Neuronal stem cell (in vitro differentiated cells): ENCODE measurements around the gene UNC93A.
"Not testable (repeated sequence)": the region's sequence is repeated elsewhere in the genome, so short reads cannot be mapped to it uniquely, and the experiment has no call there.

Source experiments
- DNase-seq: peaks from one replicate; pipeline ENCODE4 v3.0.0-alpha.2; 2013; ENCODE audit warnings: low spot score
- H2AFZ ChIP-seq: one replicate; pipeline ENCODE4 v1.6.1; 2013; ENCODE audit warnings: mild to moderate bottlenecking, low read length, inconsistent platforms
- H2AK5ac ChIP-seq: 2 replicates; pipeline ENCODE4 v1.6.1; 2013; ENCODE audit warnings: low read depth, mild to moderate bottlenecking, inconsistent platforms, low read length, moderate library complexity, mixed read lengths
- H2BK120ac ChIP-seq: 2 replicates; pipeline ENCODE4 v1.6.1; 2013; ENCODE audit warnings: low read depth, mild to moderate bottlenecking, inconsistent platforms, low read length, moderate library complexity, mixed read lengths
- H2BK12ac ChIP-seq: one replicate; pipeline ENCODE4 v1.6.1; 2013; ENCODE audit warnings: low read length, inconsistent platforms
- H2BK15ac ChIP-seq: 2 replicates; pipeline ENCODE4 v1.6.1; 2013; ENCODE audit warnings: mild to moderate bottlenecking, low read length, inconsistent platforms, mixed read lengths
- H2BK5ac ChIP-seq: one replicate; pipeline ENCODE4 v1.6.1; 2013; ENCODE audit warnings: inconsistent platforms, mild to moderate bottlenecking, low read length, moderate library complexity
- H3K14ac ChIP-seq: one replicate; pipeline ENCODE4 v1.6.1; 2013; ENCODE audit warnings: low read length, inconsistent platforms
- H3K18ac ChIP-seq: 2 replicates; pipeline ENCODE4 v1.6.1; 2013; ENCODE audit warnings: low read length, inconsistent platforms
- H3K23ac ChIP-seq: 2 replicates; pipeline ENCODE4 v1.6.1; 2013; ENCODE audit warnings: low read depth, mild to moderate bottlenecking, mixed read lengths, low read length, inconsistent platforms; ENCODE audit not compliant: poor library complexity
- H3K27ac ChIP-seq: replicated peaks from 3 replicates; pipeline ENCODE4 v1.5.1; 2013; ENCODE audit warnings: low read length, inconsistent platforms
- H3K27me3 ChIP-seq, 3 experiments: 2 replicates each; pipeline ENCODE4 v1.6.1; 2013; ENCODE audit warnings: low read length in 3 of 3, mild to moderate bottlenecking in 2 of 3, inconsistent platforms in 1 of 3, low read depth in 1 of 3, mixed read lengths in 1 of 3, moderate library complexity in 1 of 3; ENCODE audit not compliant: control insufficient read depth in 3 of 3, insufficient read depth in 3 of 3
- H3K36me3 ChIP-seq, 2 donors: replicated peaks in 1 of 2; 2 replicates each; pipeline ENCODE4 v1.6.1; 2013; ENCODE audit warnings: low read length in 2 of 2; ENCODE audit not compliant: control insufficient read depth in 2 of 2, insufficient read depth in 2 of 2
- H3K4ac ChIP-seq: 2 replicates; pipeline ENCODE4 v1.6.1; 2013; ENCODE audit warnings: inconsistent platforms, mild to moderate bottlenecking, low read length, moderate library complexity
- H3K4me1 ChIP-seq, 2 donors: 1 replicate in 1 of 2; 2 replicates in 1 of 2; pipeline ENCODE4 v1.6.1; 2013; ENCODE audit warnings: low read length in 2 of 2, low read depth in 1 of 2; ENCODE audit not compliant: control insufficient read depth in 2 of 2, insufficient read depth in 1 of 2
- H3K4me2 ChIP-seq: one replicate; pipeline ENCODE4 v1.6.1; 2013; ENCODE audit warnings: mild to moderate bottlenecking, low read length, inconsistent platforms; ENCODE audit not compliant: insufficient read depth, poor library complexity, severe bottlenecking
- H3K4me3 ChIP-seq, 2 donors: 2 replicates each; pipeline ENCODE4 v1.5.1; 2013; ENCODE audit warnings: low read length in 2 of 2, mild to moderate bottlenecking in 2 of 2, inconsistent platforms in 1 of 2, moderate library complexity in 1 of 2
- H3K79me1 ChIP-seq: one replicate; pipeline ENCODE4 v1.6.1; 2013; ENCODE audit warnings: low read depth, mild to moderate bottlenecking, inconsistent platforms, low read length, moderate library complexity
- H3K9ac ChIP-seq: one replicate; pipeline ENCODE4 v1.6.1; 2013; ENCODE audit warnings: mild to moderate bottlenecking, low read depth, low read length, inconsistent platforms; ENCODE audit not compliant: poor library complexity
- H3K9me3 ChIP-seq, 2 donors: replicated peaks in 1 of 2; 2 replicates each; pipeline versions ENCODE3 to v1.6.1; 2013; ENCODE audit warnings: low read length in 2 of 2, mild to moderate bottlenecking in 2 of 2, inconsistent platforms in 1 of 2, low read depth in 1 of 2, mixed read lengths in 1 of 2, moderate library complexity in 1 of 2; ENCODE audit not compliant: control insufficient read depth in 2 of 2, insufficient read depth in 1 of 2
- H4K8ac ChIP-seq: one replicate; pipeline ENCODE4 v1.6.1; 2013; ENCODE audit warnings: low read depth, mild to moderate bottlenecking, inconsistent platforms, low read length, moderate library complexity
- H4K91ac ChIP-seq: one replicate; pipeline ENCODE4 v1.6.1; 2013; ENCODE audit warnings: low read length, low read depth, mild to moderate bottlenecking, inconsistent platforms; ENCODE audit not compliant: poor library complexity
- WGBS, 2 donors: extraction: QIAGEN DNeasy Blood & Tissue Kit; methylation state at CpG; one replicate each; pipeline ENCODE4 v1.1.7; 2013; ENCODE audit warnings: missing lambda C conversion rate in 2 of 2, mixed read lengths in 1 of 2; ENCODE audit not compliant: insufficient read length in 2 of 2, insufficient replicate concordance in 1 of 2; ENCODE audit errors: extremely low coverage in 2 of 2; 5-methylcytosine and 5-hydroxymethylcytosine counted together

UNC93A gene

GRCh38 chr6:167289291-167289690 is 1.8 kb upstream of the UNC93A start:
- H3K79me1 ChIP-seq, H3K18ac ChIP-seq, H3K36me3 ChIP-seq, H3K23ac ChIP-seq, H2BK120ac ChIP-seq, H3K14ac ChIP-seq, H3K9me3 ChIP-seq, H2BK15ac ChIP-seq, H4K8ac ChIP-seq, DNase-seq, H3K4me1 ChIP-seq, H3K4me3 ChIP-seq, H2BK12ac ChIP-seq, H3K27me3 ChIP-seq, H3K9ac ChIP-seq, H3K27ac ChIP-seq, H2AK5ac ChIP-seq, H3K4me2 ChIP-seq, H3K4ac ChIP-seq, H4K91ac ChIP-seq, H2BK5ac ChIP-seq: not testable (repeated sequence)
- WGBS, 2 donors, result no CpG with 5 or more reads among the region's 2 CpGs
- H2AFZ ChIP-seq, result peak overlapping the region; percentile 42

- no peak overlapping the region for H2BK12ac ChIP-seq
- H3K4ac ChIP-seq, result no peak overlapping the region
- H4K91ac ChIP-seq, result no peak overlapping the region
- H2BK5ac ChIP-seq, result no peak overlapping the region
- no peaks in the 10 kb centered on the region for H3K36me3 ChIP-seq
- WGBS, 2 donors, result no CpG with 5 or more reads among the region's 7 CpGs
- H2AFZ ChIP-seq, result no peak overlapping the region
- H2BK120ac ChIP-seq, result no peak overlapping the region
- H3K79me1 ChIP-seq, result no peaks in the 10 kb centered on the region
- no peak overlapping the region for H3K18ac ChIP-seq
- no peak overlapping the region for H2BK15ac ChIP-seq
- no peak overlapping the region for H3K27ac ChIP-seq
- H3K4me3 ChIP-seq, result no peak overlapping the region
- no peak overlapping the region for H3K9ac ChIP-seq
- no peaks in the 10 kb centered on the region for H3K27me3 ChIP-seq
- no peaks in the 10 kb centered on the region for H3K9me3 ChIP-seq
- H3K4me2 ChIP-seq, result no peak overlapping the region
- H4K8ac ChIP-seq, result no peak overlapping the region
- no peak overlapping the region for H3K23ac ChIP-seq
- no peak overlapping the region for H2AK5ac ChIP-seq
- peaks cover 0 to 3% of the 10 kb centered on the region in 2 donors for H3K4me1 ChIP-seq
- no peak for DNase-seq
- H3K14ac ChIP-seq, result no peak overlapping the region
Observed at GRCh38 chr6:167291623-167292300, 647 bp downstream of the UNC93A start.

DNA sequence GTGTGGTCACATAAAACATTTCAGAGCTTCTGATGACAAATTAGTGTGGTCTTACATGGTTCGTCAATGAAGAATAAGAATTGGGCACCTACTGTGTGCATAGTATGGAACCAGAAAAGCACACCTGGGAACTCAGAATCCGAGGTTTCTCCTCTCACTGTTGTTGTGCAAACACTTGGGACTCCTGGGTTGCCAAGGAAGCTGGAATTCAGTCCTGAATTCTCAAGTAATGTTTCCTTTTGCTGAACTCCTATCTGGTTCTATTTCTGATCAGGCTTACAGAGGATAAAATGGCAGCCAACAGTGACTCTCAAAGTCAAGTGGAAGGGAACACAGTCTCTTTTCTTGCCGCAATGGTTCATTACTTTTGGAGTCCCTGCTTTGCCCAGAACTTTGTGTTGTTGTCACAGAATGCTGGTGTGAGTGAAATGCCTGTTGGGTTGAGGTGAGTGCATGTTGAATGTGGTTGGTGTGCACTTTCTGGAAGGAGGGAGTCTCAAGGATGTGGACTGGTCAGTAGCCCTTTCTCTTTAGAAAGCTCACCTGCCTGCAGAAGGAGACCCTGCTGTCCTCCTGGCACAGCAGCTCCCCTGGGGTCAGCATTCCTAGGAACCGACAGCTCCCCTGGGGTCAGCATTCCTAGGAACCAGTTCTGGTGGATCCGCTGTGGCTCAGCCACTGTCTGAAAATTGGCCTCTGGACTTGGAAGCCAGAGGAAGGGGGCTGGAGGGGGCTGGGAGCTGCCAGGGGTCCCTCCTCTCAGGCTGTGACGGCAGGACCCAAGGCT is 1.4 kb downstream of the UNC93A start:
- Histone ChIP-seq H2BK5ac (no peak overlapping the region), H3K9me3 (peaks cover 0 to 2% of the 10 kb centered on the region in 2 donors), H3K4me3 (no peak overlapping the region), H2AFZ (no peak overlapping the region), H3K4ac (no peak overlapping the region), H3K4me1 (peaks cover 0 to 3% of the 10 kb centered on the region in 2 donors), H4K91ac (no peak overlapping the region), H3K9ac (no peak overlapping the region), H3K4me2 (no peak overlapping the region), H3K23ac (peak overlapping the region; percentile 32), H3K27me3 (no peaks in the 10 kb centered on the region), H3K36me3 (no peaks in the 10 kb centered on the region), H2BK12ac (peak overlapping the region; percentile 14), H2AK5ac (peak overlapping the region; percentile 83), H4K8ac (no peak overlapping the region), H3K79me1 (no peaks in the 10 kb centered on the region), H3K18ac (peak overlapping the region; percentile 49), H3K27ac (no peak overlapping the region), H2BK15ac (peak overlapping the region; percentile 44), H3K14ac (no peak overlapping the region), H2BK120ac (no peak overlapping the region)
- no CpG with 5 or more reads among the region's 6 CpGs for WGBS, 2 donors
- no peak for DNase-seq

GRCh38 chr6:167293088-167293589 is 2.0 kb downstream of the UNC93A start:
- H2AK5ac ChIP-seq, result peak overlapping the region; percentile 83
- peak overlapping the region; percentile 14 for H2BK12ac ChIP-seq
- no peaks in the 10 kb centered on the region for H3K36me3 ChIP-seq
- no peak overlapping the region for H3K27ac ChIP-seq
- peak overlapping the region; percentile 32 for H3K23ac ChIP-seq
- H4K8ac ChIP-seq, result no peak overlapping the region
- H3K79me1 ChIP-seq, result no peaks in the 10 kb centered on the region
- H3K4ac ChIP-seq, result no peak overlapping the region
- no peak overlapping the region for H2BK5ac ChIP-seq
- H3K18ac ChIP-seq, result peak overlapping the region; percentile 49
- no peak overlapping the region for H3K4me2 ChIP-seq
- no peak for DNase-seq
- no peaks in the 10 kb centered on the region for H3K27me3 ChIP-seq
- H2BK120ac ChIP-seq, result peak overlapping the region; percentile 69
- H3K4me3 ChIP-seq, result no peak overlapping the region
- H3K14ac ChIP-seq, result no peak overlapping the region
- H3K4me1 ChIP-seq, result peaks cover 0 to 3% of the 10 kb centered on the region in 2 donors
- no CpG with 5 or more reads among the region's 10 CpGs for WGBS, 2 donors
- no peak overlapping the region for H3K9ac ChIP-seq
- no peak overlapping the region for H2AFZ ChIP-seq
- H2BK15ac ChIP-seq, result peak overlapping the region; percentile 44
- H4K91ac ChIP-seq, result no peak overlapping the region
- H3K9me3 ChIP-seq, result peaks cover 0 to 4% of the 10 kb centered on the region in 2 donors
